HG03521 (cell line): Measurements from ENCODE around the gene TUBGCP2.
"Not testable (repeated sequence)": the region's sequence is repeated elsewhere in the genome, so short reads cannot be mapped to it uniquely, and the experiment has no call there.

Source experiments
- ATAC-seq: cut with Tn5 transposase; IDR thresholded peaks from one replicate; pipeline ENCODE4 v1.9.1; 2021; ENCODE audit warnings: mild to moderate bottlenecking, moderate library complexity; ENCODE audit not compliant: unreplicated experiment

TUBGCP2 gene

GRCh38 chr10:133326745-133327650 is 18.3 kb upstream of the TUBGCP2 start:
- no peak for ATAC-seq

DNA sequence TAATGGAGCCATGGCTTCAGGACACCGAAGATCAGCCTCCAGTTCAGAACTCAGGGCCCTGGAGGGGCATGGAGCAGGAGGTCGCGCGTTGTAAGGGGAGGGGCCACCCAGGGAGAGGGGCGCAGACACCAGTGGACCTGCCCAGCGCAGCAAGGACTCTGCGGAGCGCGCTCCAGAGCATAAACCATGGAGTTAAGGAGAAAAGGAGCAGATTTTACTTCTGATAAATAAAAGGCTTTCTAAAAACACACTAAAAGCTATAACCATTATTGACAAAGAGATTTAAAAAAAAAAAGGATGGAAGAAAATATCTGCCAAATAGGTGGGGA is 17.5 kb upstream of the TUBGCP2 start:
- no peak for ATAC-seq

DNA sequence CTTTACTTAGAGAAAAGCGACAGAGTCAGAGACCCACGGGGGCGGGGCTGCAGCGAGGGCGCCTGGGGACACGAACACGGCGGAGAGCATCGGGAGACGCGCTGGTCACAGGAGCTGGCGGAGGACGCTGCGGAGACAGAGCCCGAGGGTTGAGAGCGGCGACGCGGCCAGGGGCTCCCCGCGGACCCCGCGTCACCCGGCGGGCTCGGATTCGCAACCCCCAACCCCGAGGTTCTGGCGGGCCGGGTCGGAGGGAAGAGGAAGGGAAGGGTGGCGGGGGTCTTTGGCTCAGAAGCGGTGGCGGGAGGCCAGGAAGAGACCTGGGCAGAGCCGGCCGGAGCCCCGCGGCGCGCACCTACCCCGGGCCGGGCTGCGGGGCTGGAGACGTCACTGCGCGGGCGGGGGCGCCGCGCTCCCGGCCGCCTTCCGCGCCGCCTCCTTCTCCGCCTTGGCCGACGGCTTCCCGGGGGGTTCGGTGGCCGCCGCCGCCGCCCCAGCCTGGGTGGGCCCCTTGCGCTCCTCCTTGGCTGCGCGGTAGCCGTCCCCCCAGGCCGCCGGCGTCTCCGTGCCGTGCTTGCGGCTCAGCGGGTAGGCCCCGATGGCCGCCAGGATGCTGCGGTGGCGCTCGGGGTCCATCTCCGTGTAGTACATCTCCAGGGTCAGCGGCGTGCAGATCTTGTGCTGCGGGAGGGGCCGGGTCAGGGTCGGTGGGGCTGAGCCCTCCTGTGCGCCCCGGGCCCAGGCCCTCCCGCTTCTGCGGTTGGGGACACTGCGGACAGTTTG is 17.0 kb upstream of the TUBGCP2 start:
- no peak for ATAC-seq

- no peak for ATAC-seq
Observed at GRCh38 chr10:133324857-133325260, 16.2 kb upstream of the TUBGCP2 start.

- no peak for ATAC-seq
Observed at GRCh38 chr10:133324198-133324792, 15.6 kb upstream of the TUBGCP2 start.

- not testable (repeated sequence) for ATAC-seq
Observed at GRCh38 chr10:133322064-133322709, 13.5 kb upstream of the TUBGCP2 start.

GRCh38 chr10:133320852-133321422 is 12.3 kb upstream of the TUBGCP2 start:
- ATAC-seq, result not testable (repeated sequence)

- ATAC-seq, result no peak
Observed at GRCh38 chr10:133318494-133319127, 9.9 kb upstream of the TUBGCP2 start.

DNA sequence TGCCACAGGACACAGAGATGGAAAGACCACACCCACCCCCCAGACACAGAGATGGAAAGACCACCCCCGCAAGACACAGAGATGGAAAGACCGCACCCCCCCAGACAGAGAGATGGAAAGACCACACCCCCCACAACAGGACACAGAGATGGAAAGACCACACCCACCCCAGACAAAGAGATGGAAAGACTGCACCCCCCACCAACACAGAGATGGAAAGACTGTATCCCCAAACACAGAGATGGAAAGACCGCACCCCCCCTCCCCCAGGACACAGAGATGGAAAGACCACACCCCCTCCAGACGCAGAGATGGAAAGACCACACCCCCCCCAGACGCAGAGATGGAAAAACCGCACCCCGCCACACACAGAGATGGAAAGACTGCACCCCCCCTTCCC is 8.1 kb upstream of the TUBGCP2 start:
- ATAC-seq, result no peak

DNA sequence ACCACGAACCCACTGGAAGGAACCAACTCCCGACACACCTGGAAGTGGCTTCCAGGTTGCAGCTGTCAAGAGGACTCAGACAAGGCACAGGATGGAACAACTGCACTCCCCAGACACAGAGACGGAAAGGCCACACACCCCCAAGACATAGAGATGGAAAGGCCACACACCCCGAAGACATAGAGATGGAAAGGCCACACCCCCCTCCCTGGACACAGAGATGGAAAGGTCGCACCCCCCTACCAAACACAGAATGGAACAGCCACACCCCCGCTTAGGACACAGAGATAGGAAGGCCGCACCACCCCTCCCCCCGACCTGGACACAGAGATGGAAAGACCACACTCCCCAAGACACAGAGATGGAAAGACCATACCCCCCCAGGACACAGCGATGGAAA is 7.6 kb upstream of the TUBGCP2 start:
- no peak for ATAC-seq

DNA sequence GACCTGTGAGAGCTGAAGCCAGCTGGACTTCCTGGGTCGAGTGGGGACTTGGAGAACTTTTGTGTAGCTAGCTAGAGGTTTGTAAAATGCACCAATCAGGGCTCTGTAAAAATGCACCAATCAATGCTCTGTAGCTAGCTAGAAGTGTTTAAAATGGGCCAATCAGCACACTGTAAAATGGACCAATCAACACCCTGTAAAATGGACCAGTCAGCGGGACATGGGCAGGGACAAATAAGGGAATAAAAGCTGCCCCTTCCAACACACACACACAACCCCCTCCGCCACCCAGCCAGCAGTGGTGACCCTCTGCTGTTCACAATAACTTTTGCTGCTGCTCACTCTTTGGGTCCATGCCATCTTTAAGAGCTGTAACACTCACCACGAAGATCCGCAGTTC is 7.2 kb upstream of the TUBGCP2 start:
- no peak for ATAC-seq

DNA sequence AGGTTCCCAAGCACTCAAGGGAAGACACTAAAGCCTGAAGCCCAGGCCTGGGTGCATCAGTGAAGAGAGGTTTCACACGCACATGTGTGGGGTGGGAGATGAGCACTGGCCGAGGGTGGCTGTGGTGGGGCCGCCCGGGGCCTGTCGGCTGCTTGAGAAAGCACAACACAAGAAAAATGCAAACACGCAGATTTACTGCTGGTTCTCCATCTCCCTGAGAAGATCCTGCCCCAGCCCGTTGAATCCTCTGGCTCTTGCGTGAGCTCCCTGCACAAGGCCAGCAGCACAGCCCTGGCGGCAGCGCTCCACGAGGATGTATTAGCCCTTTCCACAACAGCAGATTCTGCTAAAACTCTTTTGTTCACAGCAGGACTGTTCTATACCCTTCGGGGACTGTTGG is 6.2 kb upstream of the TUBGCP2 start:
- no peak for ATAC-seq

DNA sequence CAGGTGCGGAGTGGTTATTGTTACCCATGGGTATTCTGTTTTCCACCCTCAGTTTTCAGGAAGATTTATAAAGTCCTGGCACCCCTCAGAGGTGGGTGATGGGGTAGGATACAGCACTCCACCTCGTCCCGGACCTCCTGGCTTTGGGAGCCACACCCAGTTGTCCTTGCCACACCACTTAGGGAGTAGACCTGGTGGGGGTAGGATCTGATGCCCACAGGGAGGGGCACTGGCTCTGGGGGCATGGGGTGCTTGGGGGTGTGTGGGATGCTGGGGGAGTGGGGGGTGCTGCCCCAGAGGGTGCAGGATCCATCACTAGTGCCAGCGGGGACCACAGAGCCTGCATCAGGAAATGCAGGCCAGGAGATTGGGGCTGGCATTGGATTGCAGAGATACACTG is 4.5 kb upstream of the TUBGCP2 start:
- no peak for ATAC-seq

GRCh38 chr10:133312769-133313145 is 4.1 kb upstream of the TUBGCP2 start:
- no peak for ATAC-seq

DNA sequence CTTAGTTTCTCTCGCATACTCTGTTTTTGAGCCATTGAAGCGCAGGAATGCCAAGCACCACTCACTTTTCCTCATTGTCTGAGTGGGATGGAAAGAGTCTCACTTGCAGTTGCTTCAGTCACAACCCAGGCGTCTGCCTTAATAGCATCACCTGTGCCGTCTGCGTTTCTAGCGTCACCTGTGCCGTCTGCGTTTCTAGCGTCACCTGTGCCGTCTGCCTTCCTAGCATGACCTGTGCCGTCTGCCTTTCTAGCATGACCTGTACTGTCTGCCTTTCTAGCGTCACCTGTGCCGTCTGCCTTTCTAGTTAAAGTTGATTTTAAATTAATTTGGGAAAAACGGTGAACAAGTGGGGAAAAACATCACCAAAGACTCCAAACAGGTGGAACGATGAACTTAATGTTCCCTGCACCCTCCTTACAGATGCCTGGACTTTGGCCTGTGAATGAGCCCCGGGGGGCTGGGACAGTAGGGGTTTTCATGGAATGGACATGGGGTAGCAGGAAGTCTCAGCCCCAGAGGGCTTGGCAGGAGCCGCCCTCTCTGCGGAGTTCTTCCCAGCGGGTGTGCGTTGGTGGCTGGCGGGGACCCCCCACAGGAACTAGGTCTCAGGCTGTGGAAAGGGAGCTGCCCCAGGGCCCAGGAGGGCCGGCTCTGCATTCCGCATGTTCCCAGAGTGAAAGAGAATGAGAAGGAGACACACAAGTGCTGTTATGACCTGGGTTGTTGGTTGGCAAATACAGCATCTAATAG is 3.5 kb upstream of the TUBGCP2 start:
- ATAC-seq, result no peak

GRCh38 chr10:133311570-133311969 is 2.9 kb upstream of the TUBGCP2 start:
- no peak for ATAC-seq

DNA sequence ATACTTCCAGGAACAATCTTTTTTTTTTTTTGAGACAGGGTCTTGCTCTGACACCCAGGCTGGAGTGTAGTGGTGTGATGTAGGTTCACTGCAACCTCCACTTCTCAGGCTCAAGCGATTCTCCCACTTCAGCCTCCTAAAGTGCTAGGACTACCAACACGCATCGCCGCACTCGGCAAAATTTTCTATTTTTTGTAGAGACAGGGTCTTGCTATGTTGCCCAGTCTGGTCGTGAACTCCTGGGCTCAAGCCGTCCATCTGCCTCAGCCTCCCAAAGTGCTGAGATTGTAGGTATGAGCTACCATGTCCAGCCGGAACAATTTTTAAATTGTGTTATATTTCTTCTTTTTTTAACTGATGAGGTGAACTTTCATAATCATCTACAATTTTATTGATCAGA is 2.1 kb upstream of the TUBGCP2 start:
- no peak for ATAC-seq

DNA sequence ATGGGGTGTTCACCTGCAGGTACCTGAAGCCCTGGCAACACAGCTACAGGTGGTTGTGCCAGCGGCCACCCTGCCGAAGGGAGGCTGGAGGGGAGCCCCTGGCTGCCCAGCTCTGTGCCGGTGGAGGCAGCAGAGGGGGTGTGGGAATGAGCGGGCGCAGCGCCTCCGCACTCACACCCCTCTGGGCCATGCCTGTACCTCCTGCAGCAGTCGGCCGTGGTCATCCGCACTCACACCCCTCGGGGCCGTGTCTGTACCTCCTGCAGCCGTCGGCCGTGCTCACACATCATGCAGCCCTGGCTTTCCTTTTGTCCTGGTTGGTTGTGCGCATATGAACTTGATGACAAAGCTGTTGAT is 1.7 kb upstream of the TUBGCP2 start:
- no peak for ATAC-seq

DNA sequence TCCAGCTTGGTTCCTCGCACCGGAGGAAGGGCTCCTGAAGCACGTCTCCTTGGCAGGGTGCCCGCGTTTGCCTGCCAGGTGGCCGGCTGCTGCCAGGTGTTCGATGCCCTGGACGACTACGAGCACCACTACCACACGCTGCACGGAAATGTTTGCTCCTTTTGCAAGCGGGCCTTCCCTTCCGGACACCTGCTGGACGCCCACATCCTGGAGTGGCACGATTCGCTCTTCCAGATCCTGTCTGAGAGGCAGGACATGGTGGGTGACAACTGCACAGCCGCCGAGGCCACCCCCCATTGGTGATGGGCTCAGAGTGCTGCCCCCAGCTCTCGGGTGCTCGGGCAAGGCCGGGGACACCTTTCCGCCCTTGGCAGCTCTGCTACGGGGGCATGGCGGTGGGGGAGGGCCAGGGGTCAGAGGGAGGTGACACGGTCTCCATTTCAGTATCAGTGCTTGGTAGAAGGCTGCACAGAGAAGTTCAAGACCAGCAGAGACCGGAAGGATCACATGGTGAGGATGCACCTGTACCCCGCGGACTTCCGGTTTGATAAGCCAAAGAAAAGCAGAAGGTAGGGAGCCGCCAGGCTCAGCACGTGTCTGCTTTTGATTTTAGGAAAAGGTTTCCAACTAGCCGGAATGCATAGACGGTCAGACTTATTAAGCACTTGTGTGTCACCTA is 1.2 kb upstream of the TUBGCP2 start:
- no peak for ATAC-seq
